ENCODE results near the gene STRIT1.

- TF ChIP-seq TAF1 (IDR thresholded peaks at IDR 0.05; ENCODE audit: borderline replicate concordance, low read depth, low read length): no peak
- TF ChIP-seq POLR2AphosphoS5 (IDR thresholded peaks at IDR 0.05; ENCODE audit: low read depth, low read length): no peak
- no peak for TF ChIP-seq POLR2A (IDR thresholded peaks at IDR 0.05; ENCODE audit: low read depth, low read length)
These were observed 9.0 kb upstream of the STRIT1 start for GRCh38 chr3:155302481-155302880.
